PFSK-1 (cell line): ENCODE results near the gene BRAT1.

Experiments
- POLR2AphosphoS5 ChIP-seq: IDR thresholded peaks from 2 replicates; pipeline ENCODE4 v1.6.1; 2012; ENCODE audit warnings: low read depth, mild to moderate bottlenecking, control low read depth, low read length, moderate library complexity
- REST ChIP-seq, 2 experiments: IDR thresholded peaks; 2 replicates each; pipeline versions ENCODE4 v1.6.1 to v1.8.0; 2011 to 2012; ENCODE audit warnings: low read depth in 2 of 2, low read length in 2 of 2, control low read depth in 1 of 2, inconsistent platforms in 1 of 2, mild to moderate bottlenecking in 1 of 2, moderate library complexity in 1 of 2; ENCODE audit not compliant: insufficient read depth in 1 of 2
- TAF1 ChIP-seq: IDR thresholded peaks from 2 replicates; pipeline ENCODE4 v1.6.1; 2012; ENCODE audit warnings: low read length, control low read depth, borderline replicate concordance; ENCODE audit not compliant: insufficient read depth

GRCh38 chr7:2511769-2512168 lies 43.6 kb downstream of the BRAT1 start:
- no peak for TF ChIP-seq POLR2AphosphoS5
- TF ChIP-seq TAF1: no peak
- no peak for TF ChIP-seq REST (IDR thresholded peaks at IDR 0.05; ENCODE audit: insufficient read depth in 1 of 2, low read depth in 2 of 2, low read length in 2 of 2)
